ENCODE data around the gene LCE1A.

The LCE1A gene

GRCh38 chr1:152876827-152877226, 49.6 kb downstream of the LCE1A start:
- Mint-ChIP-seq H3K36me3 (ENCODE audit: insufficient read depth) (no peaks in the 10 kb centered on the region), H3K9me3 (no peaks in the 10 kb centered on the region), H3K27ac (ENCODE audit: low read depth) (no peak overlapping the region), H3K4me3 (no peak overlapping the region), H3K4me1 (no peaks in the 10 kb centered on the region), H3K27me3 (peaks cover 40% of the 10 kb centered on the region)
- ATAC-seq (replicated peaks; ENCODE audit: extremely low read depth, poor library complexity, severe bottlenecking) = no peak
- no peak for DNase-seq (ENCODE audit: low spot score in 2 of 2)
